ENCODE results near the gene RPS6KA1.
"Not testable (repeated sequence)": the region's sequence is repeated elsewhere in the genome, so short reads cannot be mapped to it uniquely, and the experiment has no call there.

Gene RPS6KA1

DNA sequence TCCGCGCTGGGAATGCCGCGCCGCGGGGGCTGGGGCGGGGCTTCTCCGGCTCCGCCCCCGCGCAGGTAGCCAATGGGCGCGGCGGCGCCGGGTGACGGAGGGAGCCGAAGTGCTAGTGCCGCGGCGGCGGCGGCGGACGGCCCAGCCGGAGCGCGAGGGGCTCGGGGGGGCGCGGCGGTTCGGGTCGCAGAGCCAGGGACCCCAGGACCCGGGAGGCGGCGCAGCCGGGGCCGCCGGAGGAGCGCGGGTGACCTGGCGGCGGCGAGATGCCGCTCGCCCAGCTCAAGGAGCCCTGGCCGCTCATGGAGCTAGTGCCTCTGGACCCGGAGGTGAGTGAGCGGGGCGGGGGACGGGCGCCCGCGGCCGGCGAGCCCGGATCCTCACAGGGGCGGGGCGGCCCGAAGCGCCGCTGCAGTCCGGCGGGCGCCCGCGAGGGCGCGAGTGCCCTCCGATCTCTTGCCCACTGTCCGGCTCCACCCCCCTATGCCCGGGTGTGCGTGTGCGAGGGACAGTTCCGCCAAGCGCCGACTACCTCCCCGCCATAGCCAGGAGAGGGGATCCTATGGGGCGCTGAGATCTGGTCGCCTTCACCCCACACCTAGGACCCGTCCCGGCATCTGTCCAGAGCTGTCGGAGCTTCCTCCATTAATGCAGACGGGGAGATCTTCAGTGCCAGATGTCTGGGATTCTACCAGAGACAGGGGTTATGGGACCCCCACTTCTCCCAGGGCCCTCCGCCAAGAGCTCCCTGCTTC is at the start of gene RPS6KA1:
TSS of gene RPS6KA1 (plus strand) at position 107 of the 755 bp plus-strand sequence. CDS start at position 267, 160 bp downstream.
- peak within 1 kb of the TSS; percentile 80 for H3K4me3 ChIP-seq (ENCODE audit: low read depth, low read length)

DNA sequence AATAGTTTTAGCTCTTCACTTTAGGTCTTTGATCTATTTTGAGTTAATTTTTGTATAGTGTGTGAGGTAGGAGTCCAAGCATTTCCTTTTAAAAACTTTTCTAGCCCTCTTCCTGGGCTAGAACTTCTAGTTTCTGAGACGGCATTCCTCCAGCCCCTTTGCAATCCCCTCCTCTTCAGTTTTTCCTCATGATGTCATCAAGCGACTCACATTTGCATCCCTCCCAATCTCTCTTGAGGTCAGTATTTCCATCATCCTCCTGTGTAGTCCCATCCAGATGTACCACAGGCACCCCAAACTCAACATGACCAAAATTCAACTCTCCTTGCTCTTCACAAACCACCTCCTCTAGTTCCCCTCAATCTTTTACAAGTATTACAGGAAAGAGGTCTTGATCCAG is 46.6 kb upstream of the RPS6KA1 start:
- H3K4me3 ChIP-seq (ENCODE audit: low read depth, low read length), result no peak overlapping the region

DNA sequence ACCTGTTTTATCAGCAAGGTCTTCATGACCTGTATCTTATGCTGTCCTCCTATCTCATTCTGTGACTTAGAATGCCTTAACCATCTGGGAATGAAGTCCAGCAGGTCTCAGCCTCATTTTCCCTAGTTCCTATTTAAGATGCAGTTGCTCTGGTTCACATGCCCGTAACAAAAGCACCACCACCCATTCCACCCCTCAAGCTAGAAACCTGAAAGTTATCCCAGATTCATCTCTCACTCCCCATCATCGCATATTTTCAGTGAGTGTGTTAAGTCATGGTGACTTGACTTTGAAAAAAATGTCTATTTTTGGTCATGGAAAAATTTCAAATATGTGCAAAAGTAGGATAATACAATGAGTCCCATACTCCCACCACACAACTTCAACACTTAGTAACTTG is 45.6 kb upstream of the RPS6KA1 start:
- no peak overlapping the region for H3K4me3 ChIP-seq (ENCODE audit: low read depth, low read length)

DNA sequence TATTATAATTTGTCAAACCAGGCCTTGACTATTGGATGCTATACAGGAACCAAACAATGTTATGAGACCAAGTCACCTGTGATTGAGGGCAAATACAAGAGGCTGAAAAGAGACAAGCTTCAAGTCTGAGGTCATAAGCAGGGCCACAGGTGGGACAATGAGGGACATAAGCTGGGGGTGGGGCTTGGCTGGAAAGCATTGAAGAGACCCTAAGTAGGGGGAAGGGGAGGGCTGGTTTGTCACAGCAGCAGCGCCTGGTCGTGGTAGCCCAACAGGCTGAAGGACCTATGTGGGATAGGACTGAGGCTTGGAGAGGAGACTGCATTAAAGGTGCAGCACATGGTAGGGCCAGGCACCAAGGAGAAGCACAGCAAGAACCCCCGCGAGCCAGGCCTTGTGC is 39.4 kb upstream of the RPS6KA1 start:
- H3K4me3 ChIP-seq (ENCODE audit: low read depth, low read length), result no peak overlapping the region

DNA sequence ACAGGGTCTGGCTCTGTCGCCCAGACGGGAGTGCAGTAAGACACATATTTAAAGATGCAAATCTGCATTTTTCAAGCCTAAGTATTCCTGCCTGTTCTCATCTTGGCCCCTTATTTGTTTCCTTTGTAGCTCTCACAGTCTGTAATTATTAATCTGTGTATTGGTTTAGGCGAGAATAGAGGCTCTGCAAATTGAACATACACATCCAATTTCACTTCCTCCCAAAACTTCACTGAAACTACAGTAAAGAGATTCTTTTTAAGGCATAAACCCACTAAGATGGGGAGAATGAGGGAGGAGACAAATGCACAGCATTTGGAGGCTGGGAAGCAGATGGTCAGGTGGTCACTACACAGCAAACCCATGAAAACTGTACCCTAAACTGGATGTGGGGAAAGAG is 36.3 kb upstream of the RPS6KA1 start:
- H3K4me3 ChIP-seq (ENCODE audit: low read depth, low read length), result no peak overlapping the region

DNA sequence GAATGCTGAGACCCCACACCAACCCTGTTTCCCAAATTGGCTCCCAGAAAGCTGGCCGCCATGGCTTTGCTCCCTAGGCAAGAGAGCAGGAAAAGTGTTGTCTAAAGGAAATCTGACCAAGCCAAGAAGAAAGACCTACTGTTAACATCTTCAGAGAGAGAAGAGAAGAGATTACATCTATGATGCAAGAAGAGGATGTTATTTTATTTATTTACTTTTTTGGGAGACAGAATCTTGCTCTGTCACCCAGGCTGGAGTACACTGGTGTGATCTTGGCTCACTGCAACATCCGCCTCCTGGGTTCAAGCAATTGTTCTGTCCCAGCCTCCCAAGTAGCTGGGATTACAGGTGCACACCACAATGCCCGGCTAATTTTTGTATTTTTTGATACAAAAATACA is 35.6 kb upstream of the RPS6KA1 start:
- H3K4me3 ChIP-seq (ENCODE audit: low read depth, low read length), result no peak overlapping the region

DNA sequence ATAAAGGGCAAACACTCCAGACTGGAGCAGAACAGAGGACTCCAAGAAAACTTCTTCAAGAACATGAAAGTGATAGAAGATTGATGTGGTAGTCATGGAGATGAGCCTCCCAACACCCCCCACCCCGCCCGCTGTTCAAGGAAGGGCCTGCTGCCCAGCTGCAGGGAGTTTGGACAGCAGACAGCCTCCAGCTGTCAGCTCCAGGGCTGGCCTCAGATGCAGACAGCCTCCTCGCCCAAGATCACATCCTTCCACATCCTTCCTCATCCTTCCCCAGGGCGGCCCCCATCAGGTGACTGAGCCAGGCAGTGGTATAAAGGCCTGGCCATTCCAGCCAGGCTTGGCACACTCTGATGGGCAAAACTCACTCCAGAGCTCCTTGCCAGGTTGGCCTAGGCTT is 32.7 kb upstream of the RPS6KA1 start:
- no peak overlapping the region for H3K4me3 ChIP-seq (ENCODE audit: low read depth, low read length)

DNA sequence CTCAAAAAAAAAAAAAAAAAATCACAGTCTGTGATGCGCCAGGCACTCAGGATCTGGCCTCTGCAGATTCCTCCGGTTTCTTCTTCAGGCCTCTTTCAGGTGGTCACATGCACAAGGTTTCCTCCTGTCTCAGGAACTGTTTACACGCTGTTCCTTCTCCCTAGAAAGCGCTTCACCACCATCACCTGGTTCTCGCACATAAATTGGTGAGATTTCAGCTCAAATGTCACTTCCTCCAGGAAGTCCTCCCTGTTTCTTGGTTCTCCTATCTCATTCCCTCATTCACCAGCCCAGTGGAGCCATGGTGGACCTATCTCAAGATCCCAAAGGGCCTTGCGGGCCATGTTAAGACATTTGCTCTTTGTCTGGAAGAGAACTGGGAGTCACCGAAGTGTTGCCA is 30.7 kb upstream of the RPS6KA1 start:
- H3K4me3 ChIP-seq (ENCODE audit: low read depth, low read length), result no peak overlapping the region

DNA sequence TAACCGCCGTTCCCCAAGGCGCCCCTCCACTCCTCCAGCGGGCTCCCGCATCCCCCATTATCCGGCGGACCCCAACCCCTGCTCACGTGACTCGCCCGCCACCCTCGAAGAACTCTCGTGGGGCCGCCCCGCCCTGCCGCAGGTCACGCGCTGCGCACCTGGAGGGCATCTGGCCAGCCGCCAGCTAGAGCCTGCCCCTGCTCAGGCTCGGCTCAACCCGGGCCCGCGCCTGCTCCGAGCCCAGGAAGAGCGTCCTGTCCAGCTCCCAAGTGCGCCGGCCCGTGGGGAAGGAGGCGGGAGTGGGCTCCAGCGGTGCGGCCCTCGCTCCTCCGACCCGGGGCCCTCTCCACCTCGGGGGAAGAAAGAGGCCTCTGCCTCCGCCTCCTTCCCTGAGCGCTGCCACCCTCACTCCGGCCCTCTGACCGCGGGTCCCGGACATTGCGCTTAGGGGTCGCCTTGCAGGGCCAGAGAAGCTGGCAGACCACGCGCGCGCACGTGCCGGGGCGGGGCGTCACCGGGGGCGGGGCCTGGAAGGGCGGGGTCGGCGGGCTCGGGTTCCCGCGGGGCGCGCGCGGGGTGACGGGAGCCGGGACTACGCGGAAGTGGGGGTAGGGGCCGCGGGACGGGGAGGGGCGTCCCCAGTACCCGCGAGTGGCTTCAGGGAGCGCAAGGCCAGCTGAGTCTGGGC is 28.9 kb upstream of the RPS6KA1 start:
- H3K4me3 ChIP-seq (ENCODE audit: low read depth, low read length), result peak overlapping the region; percentile 64

DNA sequence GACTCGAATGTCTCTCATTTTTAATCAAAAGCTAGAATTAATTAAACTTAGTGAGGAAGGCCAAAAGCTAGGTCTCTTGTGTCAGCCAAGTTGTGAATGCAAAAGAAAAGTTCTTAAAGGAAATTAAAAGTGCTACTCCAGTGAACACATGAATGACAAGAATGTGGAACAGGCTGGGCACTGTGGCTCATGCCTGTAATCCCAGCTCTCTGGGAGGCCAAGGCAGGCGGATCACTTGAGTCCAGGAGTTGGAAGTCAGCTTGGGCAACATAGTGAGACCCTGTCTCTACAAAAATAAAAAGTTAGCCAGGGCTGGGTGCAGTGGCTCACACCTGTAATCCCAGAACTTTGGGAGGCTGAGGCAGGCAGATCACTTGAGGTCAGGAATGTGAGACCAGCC is 18.9 kb upstream of the RPS6KA1 start:
- not testable (repeated sequence) for H3K4me3 ChIP-seq (ENCODE audit: low read depth, low read length)

DNA sequence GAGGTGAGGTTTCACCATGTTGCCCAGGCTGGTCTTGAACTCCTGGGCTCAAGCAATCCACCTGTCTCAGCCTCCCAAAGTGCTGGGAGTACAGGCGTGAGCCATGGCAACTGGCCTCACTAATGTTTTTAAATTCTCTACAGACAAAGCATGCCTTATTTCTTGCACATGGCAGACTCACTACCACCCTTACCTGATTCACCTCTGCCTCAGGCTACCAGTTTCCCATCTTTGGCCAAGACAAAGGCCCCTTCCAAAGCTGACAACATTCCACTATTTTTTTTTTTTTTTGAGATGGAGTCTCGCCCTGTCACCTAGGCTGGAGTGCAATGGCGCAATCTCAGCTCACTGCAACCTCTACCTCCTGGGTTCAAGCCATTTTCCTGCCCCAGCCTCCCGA is 13.7 kb upstream of the RPS6KA1 start:
- H3K4me3 ChIP-seq (ENCODE audit: low read depth, low read length), result not testable (repeated sequence)

DNA sequence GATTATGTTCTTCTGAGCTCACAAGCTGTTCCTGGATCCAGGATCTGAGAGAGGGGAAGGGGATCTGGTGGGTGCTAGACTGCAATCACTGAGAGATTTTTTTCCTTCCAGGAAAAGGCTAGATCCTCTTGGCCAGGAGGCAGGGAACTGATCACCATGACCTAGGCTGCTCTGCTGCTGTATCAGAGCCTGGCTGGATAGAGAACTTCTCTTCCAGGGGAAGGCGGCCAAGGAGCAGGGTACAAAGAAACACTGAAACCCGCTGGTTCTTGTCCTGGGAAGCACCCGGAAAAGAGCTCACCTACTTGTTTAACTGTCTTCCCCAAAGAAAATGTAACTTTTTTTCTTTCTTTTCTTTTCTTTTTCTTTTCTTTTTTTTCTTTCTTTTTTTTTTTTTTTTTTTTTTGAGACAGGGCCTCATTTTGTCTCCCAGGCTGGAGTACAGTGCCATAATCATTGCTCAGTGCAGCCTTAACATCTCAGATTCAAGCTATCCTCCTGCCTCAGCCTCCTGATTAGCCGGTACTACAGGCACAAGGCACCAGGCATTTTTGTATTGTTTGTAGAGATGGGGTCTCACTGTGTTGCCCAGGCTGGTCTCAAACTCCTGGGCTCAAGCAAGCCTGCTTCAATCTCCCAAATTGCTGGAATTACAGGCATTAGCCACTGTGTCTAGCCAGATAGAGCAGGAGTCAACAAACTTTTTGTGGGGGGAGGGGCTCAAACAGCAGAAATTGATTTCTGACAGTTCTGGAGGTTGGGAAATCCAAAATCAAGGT is 12.4 kb upstream of the RPS6KA1 start:
- no peak overlapping the region for H3K4me3 ChIP-seq (ENCODE audit: low read depth, low read length)

DNA sequence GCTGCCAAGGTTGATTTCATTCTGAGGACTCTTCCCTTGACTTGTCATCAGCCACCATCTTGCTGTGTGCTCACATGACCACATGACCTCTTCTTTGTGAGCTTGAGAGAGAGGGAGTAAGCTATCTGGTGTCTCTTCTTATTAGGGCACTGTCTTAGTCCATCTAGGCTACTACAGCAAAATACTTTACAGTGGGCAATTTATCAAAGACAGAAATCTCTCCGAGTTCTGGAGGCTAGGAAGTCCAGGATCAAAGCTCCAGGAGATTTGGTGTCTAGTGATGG is 11.9 kb upstream of the RPS6KA1 start:
- no peak overlapping the region for H3K4me3 ChIP-seq (ENCODE audit: low read depth, low read length)

DNA sequence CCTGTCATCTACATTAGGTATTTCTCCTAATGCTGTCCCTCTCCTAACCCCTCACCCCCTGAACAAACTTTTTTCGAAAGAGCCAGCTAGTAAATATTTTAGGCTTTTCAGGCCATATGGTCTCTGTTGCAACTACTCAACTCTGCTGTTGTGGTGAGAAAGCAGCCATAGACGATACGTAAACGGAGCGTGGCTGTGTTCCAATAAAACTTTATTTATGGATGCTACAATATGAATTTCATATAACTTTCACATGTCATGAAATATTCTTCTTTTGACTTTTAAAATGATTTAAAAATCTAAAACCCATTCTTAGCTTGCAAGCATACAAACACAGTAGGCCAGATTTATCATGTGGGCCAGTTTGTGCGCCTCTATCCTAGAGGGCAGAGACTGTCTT is 11.2 kb upstream of the RPS6KA1 start:
- H3K4me3 ChIP-seq (ENCODE audit: low read depth, low read length), result no peak overlapping the region

DNA sequence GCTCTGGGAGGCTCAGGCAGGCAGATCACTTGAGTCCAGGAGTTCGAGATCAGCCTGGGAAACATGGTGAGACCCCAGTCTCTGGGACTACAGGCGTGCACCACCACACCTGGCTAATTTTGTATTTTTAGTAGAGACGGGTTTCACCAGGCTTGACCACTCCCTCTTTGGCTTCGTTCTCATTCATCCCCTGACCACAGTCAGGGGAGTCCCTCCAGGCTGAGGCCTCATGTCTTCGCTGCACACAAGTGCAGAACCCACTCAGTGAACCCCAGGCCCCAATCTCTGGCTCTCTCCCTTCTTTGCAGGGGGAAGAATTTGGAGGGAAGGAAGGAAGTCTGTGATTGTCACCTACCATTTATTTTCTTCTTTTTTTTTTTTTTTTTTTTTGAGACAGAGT is 9.2 kb upstream of the RPS6KA1 start:
- no peak overlapping the region for H3K4me3 ChIP-seq (ENCODE audit: low read depth, low read length)

DNA sequence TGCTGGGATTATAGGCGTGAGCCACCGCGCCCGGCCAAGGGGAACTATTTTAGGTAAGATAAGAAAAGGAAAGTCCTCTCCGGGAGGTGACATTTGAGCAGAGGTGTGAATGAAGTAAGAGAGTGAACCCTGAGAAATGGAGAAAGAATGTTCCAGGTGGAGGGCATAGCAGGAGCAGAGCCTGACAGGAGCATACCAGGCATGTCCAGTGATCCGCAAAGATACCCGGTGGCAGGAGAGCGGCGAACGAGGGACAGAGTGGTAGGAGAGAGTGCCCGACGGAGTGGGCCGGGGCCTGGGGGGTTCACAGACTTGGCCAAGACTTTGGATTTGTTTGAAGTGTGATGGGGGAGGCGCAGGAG is 7.9 kb upstream of the RPS6KA1 start:
- H3K4me3 ChIP-seq (ENCODE audit: low read depth, low read length), result no peak overlapping the region

DNA sequence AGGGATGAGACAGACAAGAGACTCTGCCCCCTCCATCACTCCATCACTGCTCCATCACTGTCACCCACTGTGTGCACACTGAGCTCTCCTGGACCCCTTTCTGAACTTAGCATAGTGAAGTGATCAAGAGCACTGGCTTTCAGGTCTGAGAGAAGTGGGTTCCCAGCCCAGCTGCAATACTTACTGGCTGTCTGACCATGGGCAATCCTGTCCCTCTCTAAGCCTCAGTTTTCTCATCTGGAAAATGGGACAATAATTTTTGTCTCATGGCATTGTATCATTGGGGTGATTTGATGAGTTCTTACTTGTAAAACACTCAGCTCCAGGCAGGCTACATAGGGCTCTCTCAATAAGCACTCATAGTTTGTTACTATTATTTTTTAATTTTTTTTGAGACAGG is 7.5 kb upstream of the RPS6KA1 start:
- H3K4me3 ChIP-seq (ENCODE audit: low read depth, low read length), result no peak overlapping the region

DNA sequence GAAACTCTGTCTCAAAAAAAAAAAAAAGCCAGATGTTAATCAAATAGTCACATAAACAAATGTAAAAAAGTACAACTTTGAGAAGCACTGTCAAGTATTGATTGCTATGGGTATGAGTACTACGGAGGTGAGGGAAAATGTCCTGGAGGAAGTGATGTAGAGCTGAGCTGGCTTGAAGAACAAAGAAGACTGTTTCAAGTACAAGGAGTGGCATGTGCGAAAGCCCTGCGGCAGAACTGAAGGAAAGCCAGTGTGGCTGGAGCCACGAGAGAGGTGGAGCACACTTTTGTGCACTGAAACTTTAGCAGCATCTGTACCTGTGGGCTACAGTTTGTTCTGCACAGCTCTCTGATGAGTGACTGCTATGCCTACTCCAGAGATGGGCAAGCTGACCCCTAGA is 5.4 kb upstream of the RPS6KA1 start:
- H3K4me3 ChIP-seq (ENCODE audit: low read depth, low read length), result no peak overlapping the region

DNA sequence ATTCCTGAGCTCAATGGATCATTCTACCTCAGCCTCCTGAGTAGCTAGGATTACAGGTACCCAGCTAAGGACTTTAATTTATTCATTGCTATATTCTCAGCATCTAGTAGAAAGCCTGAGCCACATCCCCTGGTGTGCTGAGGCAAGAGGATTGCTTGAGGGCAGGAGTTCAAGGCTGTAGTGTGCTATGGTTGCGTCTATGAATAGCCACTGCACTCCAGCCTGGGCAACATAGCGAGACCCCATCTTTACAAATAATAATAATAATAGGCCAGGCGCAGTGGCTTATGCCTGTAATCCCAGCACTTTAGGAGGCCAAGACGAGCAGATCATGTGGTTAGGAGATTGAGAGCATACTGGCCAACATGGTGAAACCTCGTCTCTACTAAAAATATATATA is 3.3 kb upstream of the RPS6KA1 start:
- H3K4me3 ChIP-seq (ENCODE audit: low read depth, low read length), result no peak overlapping the region

DNA sequence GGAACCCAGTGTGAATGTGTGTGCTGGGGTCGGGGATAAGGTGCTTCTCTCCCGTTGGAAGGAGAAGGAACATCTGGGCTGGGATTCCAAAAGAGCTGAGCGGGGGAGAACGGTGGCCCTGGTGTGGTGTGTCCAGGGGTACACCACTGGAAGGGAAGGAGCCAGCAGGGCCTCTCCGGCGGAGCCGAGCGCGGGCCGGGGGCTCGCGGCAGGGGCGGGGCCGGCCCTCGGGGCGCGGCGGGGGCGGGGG is 231 bp upstream of the RPS6KA1 start:
- no peak overlapping the region for H3K4me3 ChIP-seq (ENCODE audit: low read depth, low read length)

DNA sequence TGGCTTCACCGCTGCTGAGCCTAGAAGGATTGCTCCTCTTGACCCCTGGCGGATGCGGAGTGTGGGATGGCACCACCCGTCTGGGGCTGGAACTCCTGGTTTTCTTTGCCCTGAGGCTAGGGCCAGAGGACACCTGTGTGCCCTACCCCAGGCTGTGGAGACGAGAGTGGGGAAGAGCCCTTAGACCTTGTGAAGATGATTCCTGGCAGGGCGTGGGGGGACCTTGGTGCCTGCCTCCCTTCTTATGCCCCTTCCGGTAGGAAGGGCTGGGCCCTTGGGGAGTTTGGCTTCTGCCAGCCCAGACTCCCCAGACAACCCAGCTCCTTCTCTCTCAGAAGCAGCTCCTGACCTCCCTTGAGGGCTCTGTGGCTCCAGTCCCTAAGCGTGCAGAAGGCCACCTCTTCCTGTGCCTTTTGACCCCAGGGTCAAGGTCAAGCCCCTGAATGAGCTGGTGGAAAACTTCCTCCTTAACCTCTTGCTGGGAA is 891 bp downstream of the RPS6KA1 start:
- peak overlapping the region; percentile 80 for H3K4me3 ChIP-seq (ENCODE audit: low read depth, low read length)

DNA sequence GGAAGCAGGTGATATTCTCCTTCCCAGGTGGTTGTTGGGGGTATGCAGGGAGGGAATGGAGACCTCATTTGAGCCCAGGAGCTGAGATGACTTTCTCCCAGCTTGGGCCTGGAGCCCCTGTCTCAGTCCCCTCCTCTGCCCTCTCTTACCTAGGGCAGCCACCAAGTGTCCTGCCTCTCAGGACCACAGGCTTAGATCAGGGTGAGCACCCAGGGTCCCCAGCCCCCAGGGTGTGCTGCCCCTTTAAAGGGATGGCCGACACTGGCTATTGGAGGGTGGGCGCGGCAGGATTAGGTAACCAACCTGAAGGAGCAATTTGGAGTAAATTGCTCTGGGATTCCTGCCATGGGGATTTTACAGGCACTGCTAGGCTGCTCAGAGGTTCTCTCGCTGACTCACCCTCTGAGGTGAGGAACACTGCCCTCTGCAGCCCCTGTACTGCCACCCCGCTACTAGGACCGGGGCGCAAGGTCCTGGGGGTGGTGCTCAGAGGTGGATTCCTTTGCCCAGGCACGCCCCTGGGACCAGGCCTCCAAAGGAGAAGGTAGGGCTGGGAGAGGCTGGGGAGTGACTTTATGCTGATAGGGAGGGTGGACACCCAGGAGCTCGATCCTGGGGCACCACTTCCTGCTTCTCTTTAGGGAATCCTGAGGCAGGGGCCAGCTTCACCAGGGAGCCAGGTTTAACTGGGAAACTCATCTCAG is 1.5 kb downstream of the RPS6KA1 start:
- peak overlapping the region; percentile 80 for H3K4me3 ChIP-seq (ENCODE audit: low read depth, low read length)

Data from iPS-11a (cell line).